ENCODE results near the gene NTRK1.

DNA sequence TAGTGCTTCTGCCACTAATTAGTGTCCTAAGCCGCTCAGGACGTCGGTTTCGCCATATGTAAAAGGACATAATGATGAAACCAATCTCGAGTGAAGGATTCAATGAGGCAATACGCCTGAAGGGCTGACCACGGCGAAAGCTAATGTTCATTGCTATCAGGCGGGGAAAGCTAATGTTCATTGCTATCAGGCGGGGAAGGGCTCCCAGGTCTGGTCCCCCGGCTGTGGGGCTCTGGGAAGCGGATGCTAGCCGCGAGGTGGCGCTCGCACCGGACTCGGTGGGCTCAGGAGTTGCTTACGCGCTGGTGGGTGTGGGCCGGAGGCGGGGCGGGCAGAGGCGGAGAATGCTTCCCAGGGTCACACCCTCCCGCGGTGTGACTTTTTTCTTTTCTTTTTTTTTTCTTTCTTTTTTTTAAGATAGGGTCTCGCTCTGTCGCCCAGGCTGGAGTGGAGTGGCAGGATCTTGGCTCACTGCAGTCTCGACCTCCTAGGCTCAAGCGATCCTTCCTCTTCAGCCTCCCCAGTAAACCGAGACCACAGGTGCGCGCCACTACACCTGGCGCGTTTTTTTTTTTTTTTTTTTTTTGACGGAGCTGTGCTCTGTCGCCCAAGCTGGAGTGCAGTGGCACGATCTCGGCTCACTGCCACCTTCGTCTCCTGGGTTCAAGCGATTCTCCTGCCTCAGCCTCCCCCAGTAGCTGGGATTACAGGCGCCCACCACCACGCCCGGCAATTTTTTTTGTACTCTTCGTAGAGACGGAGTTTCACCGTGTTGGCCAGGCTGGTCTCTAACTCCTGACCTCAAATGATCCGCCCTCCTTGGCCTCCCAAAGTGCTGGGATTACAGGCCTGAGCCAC lies 31.8 kb downstream of the NTRK1 start:
- TF ChIP-seq ATF2 (tag by site-specific recombination; IDR thresholded peaks at IDR 0.05; ENCODE audit: low read depth) (no peak), ZSCAN16 (tag by site-specific recombination; IDR thresholded peaks at IDR 0.05) (no peak), CTCF (tag by site-specific recombination; IDR thresholded peaks at IDR 0.05) (peak; percentile 86), REST (tag by site-specific recombination; IDR thresholded peaks at IDR 0.05) (no peak), ZNF785 (tag by site-specific recombination; IDR thresholded peaks at IDR 0.05) (no peak), SCRT1 (tag by site-specific recombination; IDR thresholded peaks at IDR 0.05; ENCODE audit: borderline replicate concordance) (no peak)
- TF ChIP-seq, protein P1, sequence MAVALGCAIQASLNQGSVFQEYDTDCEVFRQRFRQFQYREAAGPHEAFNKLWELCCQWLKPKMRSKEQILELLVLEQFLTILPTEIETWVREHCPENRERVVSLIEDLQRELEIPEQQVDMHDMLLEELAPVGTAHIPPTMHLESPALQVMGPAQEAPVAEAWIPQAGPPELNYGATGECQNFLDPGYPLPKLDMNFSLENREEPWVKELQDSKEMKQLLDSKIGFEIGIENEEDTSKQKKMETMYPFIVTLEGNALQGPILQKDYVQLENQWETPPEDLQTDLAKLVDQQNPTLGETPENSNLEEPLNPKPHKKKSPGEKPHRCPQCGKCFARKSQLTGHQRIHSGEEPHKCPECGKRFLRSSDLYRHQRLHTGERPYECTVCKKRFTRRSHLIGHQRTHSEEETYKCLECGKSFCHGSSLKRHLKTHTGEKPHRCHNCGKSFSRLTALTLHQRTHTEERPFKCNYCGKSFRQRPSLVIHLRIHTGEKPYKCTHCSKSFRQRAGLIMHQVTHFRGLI (tag by site-specific recombination; IDR thresholded peaks at IDR 0.05), result no peak
- TF ChIP-seq, protein P2, sequence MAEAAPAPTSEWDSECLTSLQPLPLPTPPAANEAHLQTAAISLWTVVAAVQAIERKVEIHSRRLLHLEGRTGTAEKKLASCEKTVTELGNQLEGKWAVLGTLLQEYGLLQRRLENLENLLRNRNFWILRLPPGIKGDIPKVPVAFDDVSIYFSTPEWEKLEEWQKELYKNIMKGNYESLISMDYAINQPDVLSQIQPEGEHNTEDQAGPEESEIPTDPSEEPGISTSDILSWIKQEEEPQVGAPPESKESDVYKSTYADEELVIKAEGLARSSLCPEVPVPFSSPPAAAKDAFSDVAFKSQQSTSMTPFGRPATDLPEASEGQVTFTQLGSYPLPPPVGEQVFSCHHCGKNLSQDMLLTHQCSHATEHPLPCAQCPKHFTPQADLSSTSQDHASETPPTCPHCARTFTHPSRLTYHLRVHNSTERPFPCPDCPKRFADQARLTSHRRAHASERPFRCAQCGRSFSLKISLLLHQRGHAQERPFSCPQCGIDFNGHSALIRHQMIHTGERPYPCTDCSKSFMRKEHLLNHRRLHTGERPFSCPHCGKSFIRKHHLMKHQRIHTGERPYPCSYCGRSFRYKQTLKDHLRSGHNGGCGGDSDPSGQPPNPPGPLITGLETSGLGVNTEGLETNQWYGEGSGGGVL (tag by site-specific recombination; IDR thresholded peaks at IDR 0.05), result no peak
- TF ChIP-seq, protein P3, sequence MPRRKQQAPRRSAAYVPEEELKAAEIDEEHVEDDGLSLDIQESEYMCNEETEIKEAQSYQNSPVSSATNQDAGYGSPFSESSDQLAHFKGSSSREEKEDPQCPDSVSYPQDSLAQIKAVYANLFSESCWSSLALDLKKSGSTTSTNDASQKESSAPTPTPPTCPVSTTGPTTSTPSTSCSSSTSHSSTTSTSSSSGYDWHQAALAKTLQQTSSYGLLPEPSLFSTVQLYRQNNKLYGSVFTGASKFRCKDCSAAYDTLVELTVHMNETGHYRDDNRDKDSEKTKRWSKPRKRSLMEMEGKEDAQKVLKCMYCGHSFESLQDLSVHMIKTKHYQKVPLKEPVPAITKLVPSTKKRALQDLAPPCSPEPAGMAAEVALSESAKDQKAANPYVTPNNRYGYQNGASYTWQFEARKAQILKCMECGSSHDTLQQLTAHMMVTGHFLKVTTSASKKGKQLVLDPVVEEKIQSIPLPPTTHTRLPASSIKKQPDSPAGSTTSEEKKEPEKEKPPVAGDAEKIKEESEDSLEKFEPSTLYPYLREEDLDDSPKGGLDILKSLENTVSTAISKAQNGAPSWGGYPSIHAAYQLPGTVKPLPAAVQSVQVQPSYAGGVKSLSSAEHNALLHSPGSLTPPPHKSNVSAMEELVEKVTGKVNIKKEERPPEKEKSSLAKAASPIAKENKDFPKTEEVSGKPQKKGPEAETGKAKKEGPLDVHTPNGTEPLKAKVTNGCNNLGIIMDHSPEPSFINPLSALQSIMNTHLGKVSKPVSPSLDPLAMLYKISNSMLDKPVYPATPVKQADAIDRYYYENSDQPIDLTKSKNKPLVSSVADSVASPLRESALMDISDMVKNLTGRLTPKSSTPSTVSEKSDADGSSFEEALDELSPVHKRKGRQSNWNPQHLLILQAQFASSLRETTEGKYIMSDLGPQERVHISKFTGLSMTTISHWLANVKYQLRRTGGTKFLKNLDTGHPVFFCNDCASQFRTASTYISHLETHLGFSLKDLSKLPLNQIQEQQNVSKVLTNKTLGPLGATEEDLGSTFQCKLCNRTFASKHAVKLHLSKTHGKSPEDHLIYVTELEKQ (tag by site-specific recombination; IDR thresholded peaks at IDR 0.05; ENCODE audit: borderline replicate concordance), result no peak
- TF ChIP-seq, protein P4, sequence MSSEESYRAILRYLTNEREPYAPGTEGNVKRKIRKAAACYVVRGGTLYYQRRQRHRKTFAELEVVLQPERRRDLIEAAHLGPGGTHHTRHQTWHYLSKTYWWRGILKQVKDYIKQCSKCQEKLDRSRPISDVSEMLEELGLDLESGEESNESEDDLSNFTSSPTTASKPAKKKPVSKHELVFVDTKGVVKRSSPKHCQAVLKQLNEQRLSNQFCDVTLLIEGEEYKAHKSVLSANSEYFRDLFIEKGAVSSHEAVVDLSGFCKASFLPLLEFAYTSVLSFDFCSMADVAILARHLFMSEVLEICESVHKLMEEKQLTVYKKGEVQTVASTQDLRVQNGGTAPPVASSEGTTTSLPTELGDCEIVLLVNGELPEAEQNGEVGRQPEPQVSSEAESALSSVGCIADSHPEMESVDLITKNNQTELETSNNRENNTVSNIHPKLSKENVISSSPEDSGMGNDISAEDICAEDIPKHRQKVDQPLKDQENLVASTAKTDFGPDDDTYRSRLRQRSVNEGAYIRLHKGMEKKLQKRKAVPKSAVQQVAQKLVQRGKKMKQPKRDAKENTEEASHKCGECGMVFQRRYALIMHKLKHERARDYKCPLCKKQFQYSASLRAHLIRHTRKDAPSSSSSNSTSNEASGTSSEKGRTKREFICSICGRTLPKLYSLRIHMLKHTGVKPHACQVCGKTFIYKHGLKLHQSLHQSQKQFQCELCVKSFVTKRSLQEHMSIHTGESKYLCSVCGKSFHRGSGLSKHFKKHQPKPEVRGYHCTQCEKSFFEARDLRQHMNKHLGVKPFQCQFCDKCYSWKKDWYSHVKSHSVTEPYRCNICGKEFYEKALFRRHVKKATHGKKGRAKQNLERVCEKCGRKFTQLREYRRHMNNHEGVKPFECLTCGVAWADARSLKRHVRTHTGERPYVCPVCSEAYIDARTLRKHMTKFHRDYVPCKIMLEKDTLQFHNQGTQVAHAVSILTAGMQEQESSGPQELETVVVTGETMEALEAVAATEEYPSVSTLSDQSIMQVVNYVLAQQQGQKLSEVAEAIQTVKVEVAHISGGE (tag by site-specific recombination; conservative IDR thresholded peaks at IDR 0.05; ENCODE audit: low read depth), result no peak; the same call in 1 of the 2 replicates

All from HEK293 (cell line).